Measurements from ENCODE around the gene TNFRSF18.
"Not testable (repeated sequence)": the region's sequence is repeated elsewhere in the genome, so short reads cannot be mapped to it uniquely, and the experiment has no call there.

TNFRSF18 gene

GRCh38 chr1:1181129-1181937 is 25.1 kb downstream of the TNFRSF18 start:
- H3K4me3 ChIP-seq (ENCODE audit: low read length), result no peak overlapping the region
- no peaks in the 10 kb centered on the region for H3K36me3 ChIP-seq (ENCODE audit: insufficient read depth, low read length)
- H3K4me2 ChIP-seq (ENCODE audit: low read length), result no peak overlapping the region
- H3K9ac ChIP-seq (ENCODE audit: low read depth, low read length), result no peak overlapping the region
- peaks cover 6% of the 10 kb centered on the region for H3K4me1 ChIP-seq (ENCODE audit: control insufficient read depth, insufficient read depth, low read length)
- peaks cover 27% of the 10 kb centered on the region for H3K27me3 ChIP-seq (ENCODE audit: control insufficient read depth, insufficient read depth, low read length)
- H3K9me3 ChIP-seq (replicated peaks; ENCODE audit: low read length), result no peaks in the 10 kb centered on the region

GRCh38 chr1:1179983-1180861 is 26.2 kb downstream of the TNFRSF18 start:
- no peak overlapping the region for H3K9ac ChIP-seq (ENCODE audit: low read depth, low read length)
- H3K9me3 ChIP-seq (replicated peaks; ENCODE audit: low read length), result no peaks in the 10 kb centered on the region
- peaks cover 2% of the 10 kb centered on the region for H3K4me1 ChIP-seq (ENCODE audit: control insufficient read depth, insufficient read depth, low read length)
- no peaks in the 10 kb centered on the region for H3K36me3 ChIP-seq (ENCODE audit: insufficient read depth, low read length)
- H3K4me2 ChIP-seq (ENCODE audit: low read length), result no peak overlapping the region
- H3K4me3 ChIP-seq (ENCODE audit: low read length), result no peak overlapping the region
- peaks cover 30% of the 10 kb centered on the region for H3K27me3 ChIP-seq (ENCODE audit: control insufficient read depth, insufficient read depth, low read length)

- Histone ChIP-seq H3K27me3 (ENCODE audit: control insufficient read depth, insufficient read depth, low read length) (peaks cover 28% of the 10 kb centered on the region), H3K4me1 (ENCODE audit: control insufficient read depth, insufficient read depth, low read length) (no peaks in the 10 kb centered on the region), H3K4me3 (ENCODE audit: low read length) (no peak overlapping the region), H3K36me3 (ENCODE audit: insufficient read depth, low read length) (no peaks in the 10 kb centered on the region), H3K4me2 (ENCODE audit: low read length) (no peak overlapping the region), H3K9me3 (replicated peaks; ENCODE audit: low read length) (no peaks in the 10 kb centered on the region), H3K9ac (ENCODE audit: low read depth, low read length) (no peak overlapping the region)
Measured at GRCh38 chr1:1179346-1179982, 26.9 kb downstream of the TNFRSF18 start.

- peaks cover 34% of the 10 kb centered on the region for H3K27me3 ChIP-seq (ENCODE audit: control insufficient read depth, insufficient read depth, low read length)
Measured at GRCh38 chr1:1178794-1179331, 27.5 kb downstream of the TNFRSF18 start.

GRCh38 chr1:1177452-1178206 is 28.8 kb downstream of the TNFRSF18 start:
- H3K4me1 ChIP-seq (ENCODE audit: control insufficient read depth, insufficient read depth, low read length), result no peaks in the 10 kb centered on the region
- no peak overlapping the region for H3K9ac ChIP-seq (ENCODE audit: low read depth, low read length)
- H3K9me3 ChIP-seq (replicated peaks; ENCODE audit: low read length), result no peaks in the 10 kb centered on the region
- no peak overlapping the region for H3K4me2 ChIP-seq (ENCODE audit: low read length)
- peaks cover 45% of the 10 kb centered on the region for H3K27me3 ChIP-seq (ENCODE audit: control insufficient read depth, insufficient read depth, low read length)
- no peaks in the 10 kb centered on the region for H3K36me3 ChIP-seq (ENCODE audit: insufficient read depth, low read length)
- no peak overlapping the region for H3K4me3 ChIP-seq (ENCODE audit: low read length)

More at GRCh38 chr1:1178794-1179331, 27.5 kb downstream of the TNFRSF18 start:
- Histone ChIP-seq H3K9ac (ENCODE audit: low read depth, low read length) (no peak overlapping the region), H3K9me3 (replicated peaks; ENCODE audit: low read length) (no peaks in the 10 kb centered on the region), H3K4me2 (ENCODE audit: low read length) (no peak overlapping the region), H3K4me3 (ENCODE audit: low read length) (no peak overlapping the region), H3K4me1 (ENCODE audit: control insufficient read depth, insufficient read depth, low read length) (no peaks in the 10 kb centered on the region), H3K36me3 (ENCODE audit: insufficient read depth, low read length) (no peaks in the 10 kb centered on the region)

- no peak overlapping the region for H3K4me3 ChIP-seq (ENCODE audit: low read length)
- H3K27me3 ChIP-seq (ENCODE audit: control insufficient read depth, insufficient read depth, low read length), result peaks cover 50% of the 10 kb centered on the region
- no peaks in the 10 kb centered on the region for H3K4me1 ChIP-seq (ENCODE audit: control insufficient read depth, insufficient read depth, low read length)
- no peak overlapping the region for H3K9ac ChIP-seq (ENCODE audit: low read depth, low read length)
- H3K4me2 ChIP-seq (ENCODE audit: low read length), result no peak overlapping the region
- no peaks in the 10 kb centered on the region for H3K9me3 ChIP-seq (replicated peaks; ENCODE audit: low read length)
- H3K36me3 ChIP-seq (ENCODE audit: insufficient read depth, low read length), result no peaks in the 10 kb centered on the region
Measured at GRCh38 chr1:1176931-1177330, 29.5 kb downstream of the TNFRSF18 start.

GRCh38 chr1:1176063-1176761 is 30.2 kb downstream of the TNFRSF18 start:
- not testable (repeated sequence) for H3K4me2 ChIP-seq (ENCODE audit: low read length); H3K36me3 ChIP-seq (ENCODE audit: insufficient read depth, low read length); H3K4me1 ChIP-seq (ENCODE audit: control insufficient read depth, insufficient read depth, low read length); H3K4me3 ChIP-seq (ENCODE audit: low read length); H3K9ac ChIP-seq (ENCODE audit: low read depth, low read length); H3K9me3 ChIP-seq (replicated peaks; ENCODE audit: low read length)
- peaks cover 52% of the 10 kb centered on the region for H3K27me3 ChIP-seq (ENCODE audit: control insufficient read depth, insufficient read depth, low read length)

GRCh38 chr1:1175221-1176062 is 30.9 kb downstream of the TNFRSF18 start:
- Histone ChIP-seq H3K36me3 (ENCODE audit: insufficient read depth, low read length) (no peaks in the 10 kb centered on the region), H3K9me3 (replicated peaks; ENCODE audit: low read length) (no peaks in the 10 kb centered on the region), H3K4me1 (ENCODE audit: control insufficient read depth, insufficient read depth, low read length) (no peaks in the 10 kb centered on the region), H3K27me3 (ENCODE audit: control insufficient read depth, insufficient read depth, low read length) (peaks cover 52% of the 10 kb centered on the region), H3K4me3 (ENCODE audit: low read length) (no peak overlapping the region), H3K4me2 (ENCODE audit: low read length) (no peak overlapping the region), H3K9ac (ENCODE audit: low read depth, low read length) (no peak overlapping the region)

- Histone ChIP-seq H3K4me3 (ENCODE audit: low read length) (no peak within 1 kb of the TSS), H3K9ac (ENCODE audit: low read depth, low read length) (no peak within 1 kb of the TSS), H3K9me3 (replicated peaks; ENCODE audit: low read length) (no peaks in the 10 kb centered on the region), H3K4me1 (ENCODE audit: control insufficient read depth, insufficient read depth, low read length) (no peaks in the 10 kb centered on the region), H3K4me2 (ENCODE audit: low read length) (no peak within 1 kb of the TSS), H3K27me3 (ENCODE audit: control insufficient read depth, insufficient read depth, low read length) (peaks cover 60% of the 10 kb centered on the region), H3K36me3 (ENCODE audit: insufficient read depth, low read length) (no peaks in the 10 kb centered on the region)
Measured at GRCh38 chr1:1173793-1174415, 32.5 kb downstream of the TNFRSF18 start, which contains the start of gene TTLL10. Gene TTLL10 (plus strand): TSS chr1:1173880. CDS start chr1:1179216, 5,336 bp downstream.
